ENCODE measurements around the gene DPAGT1. TPM values are rescaled to one million over a fixed set of nuclear protein-coding genes. Genes with fewer than 3 reads are reported as not detected.

Gene DPAGT1
- total and polyA plus RNA-seq, 2 of the 8 experiments (the other 6 are each of a cell fraction or from before 2014, with no cell fraction given) = 59.8 to 236 TPM

GRCh38 chr11:119061256-119061655 lies 40.4 kb downstream of the DPAGT1 start:
- H3K79me1 ChIP-seq (ENCODE audit: low read depth, low read length) = no peaks in the 10 kb centered on the region
- no peaks in the 10 kb centered on the region for H3K27me3 ChIP-seq (replicated peaks in 1 of 4; ENCODE audit: control insufficient read depth in 3 of 4, extremely low read depth in 1 of 4, insufficient read depth in 3 of 4, low read length in 3 of 4)
- H3K4me3 ChIP-seq (ENCODE audit: extremely low read depth in 1 of 4, insufficient read depth in 2 of 4, low read depth in 3 of 4, low read length in 4 of 4) = no peak overlapping the region
- H2AK5ac ChIP-seq (ENCODE audit: low read depth, low read length) = no peak overlapping the region
- no peak overlapping the region for H3K27ac ChIP-seq (ENCODE audit: low read depth, low read length)
- no peak overlapping the region for H2BK20ac ChIP-seq (ENCODE audit: low read length)
- no peak overlapping the region for H2AFZ ChIP-seq (ENCODE audit: low read length)
- ChIA-PET CTCF (ENCODE audit: partially characterized antibody) (interaction anchor here (0.6 to 1.4 kb wide), 5 partner anchors 9 to 136 kb away, joined by 3 to 4 read pairs (median 3); no protein-coding TSS in a partner anchor), POLR2A (ENCODE audit: partially characterized antibody) (interaction anchor here (1.2 to 2.2 kb wide), 4 partner anchors 20 to 279 kb away, joined by 3 to 7 read pairs (median 4); partner anchors contain the start of genes HMBS, RPS25 and TRAPPC4)
- DNase-seq (ENCODE audit: low read depth in 1 of 2, low spot score in 2 of 2) (no peak), FAIRE-seq (no peak)
- H3K79me2 ChIP-seq (ENCODE audit: control insufficient read depth in 1 of 2, insufficient read depth in 2 of 2, low read length in 2 of 2) = peaks cover 0 to 2% of the 10 kb centered on the region in 2 experiments; a peak in 2 of 4 replicates
- H2BK5ac ChIP-seq (ENCODE audit: low read depth, low read length) = no peak overlapping the region
- WGBS, 2 experiments (ENCODE audit: extremely low coverage in 1 of 2, insufficient coverage in 1 of 2, insufficient read length in 1 of 2, insufficient replicate concordance in 2 of 2, low coverage in 1 of 2, low lambda C conversion rate in 2 of 2, missing lambda C conversion rate in 1 of 2) = 78% methylated on average over 1 of the region's 3 CpGs; no CpG with 5 or more reads in 1 of the 2 experiments
- no peak overlapping the region for H2BK120ac ChIP-seq (replicated peaks; ENCODE audit: low read depth, low read length)
- no peak overlapping the region for H3K14ac ChIP-seq (ENCODE audit: insufficient read length)
- H2BK12ac ChIP-seq (ENCODE audit: low read depth, low read length) = no peak overlapping the region
- H3K18ac ChIP-seq (ENCODE audit: extremely low read depth, low read length) = no peak overlapping the region
- no peak overlapping the region for H3K23ac ChIP-seq (ENCODE audit: insufficient read length)
- H4K91ac ChIP-seq (replicated peaks; ENCODE audit: insufficient read length, low read length) = no peak overlapping the region
- H3K4me2 ChIP-seq (ENCODE audit: insufficient read depth in 1 of 2, low read depth in 2 of 2, low read length in 2 of 2) = no peak overlapping the region
- H3K9me3 ChIP-seq (ENCODE audit: insufficient read depth in 2 of 2, low read depth in 1 of 2, low read length in 1 of 2) = no peaks in the 10 kb centered on the region; a peak in 1 of 4 replicates
- H4K8ac ChIP-seq (ENCODE audit: extremely low read depth, insufficient read depth, low read length) = no peak overlapping the region
- H4K20me1 ChIP-seq (replicated peaks in 1 of 2; ENCODE audit: control insufficient read depth in 1 of 2, insufficient read depth in 2 of 2, low read length in 2 of 2) = peaks cover 0 to 1% of the 10 kb centered on the region in 2 experiments
- no peak overlapping the region for H2BK15ac ChIP-seq (ENCODE audit: low read length)
- H3K36me3 ChIP-seq (ENCODE audit: control insufficient read depth in 2 of 4, insufficient read depth in 4 of 4, low read length in 3 of 4) = no peaks in the 10 kb centered on the region
- no peak overlapping the region for H4K5ac ChIP-seq (ENCODE audit: insufficient read length, low read depth, low read length)
- no peak overlapping the region for H3K9ac ChIP-seq (replicated peaks in 1 of 4; ENCODE audit: extremely low read depth in 1 of 4, low read depth in 3 of 4, low read length in 3 of 4)
- peaks cover under 1% of the 10 kb centered on the region; the same call in 1 of the 2 replicates for H3K23me2 ChIP-seq (ENCODE audit: low read depth, low read length)
- no peak overlapping the region for H3K4ac ChIP-seq (replicated peaks; ENCODE audit: insufficient read length, low read depth, low read length)
- H3K4me1 ChIP-seq (replicated peaks in 1 of 4; ENCODE audit: control insufficient read depth in 3 of 4, insufficient read depth in 4 of 4, low read length in 3 of 4) = peaks cover 0 to 3% (median under 1%) of the 10 kb centered on the region in 4 experiments; a peak in 3 of 7 replicates
- no peak overlapping the region for H3K56ac ChIP-seq (replicated peaks; ENCODE audit: insufficient read length, low read depth, low read length)
- TF ChIP-seq CBX8 (IDR thresholded peaks at IDR 0.05; ENCODE audit: borderline replicate concordance, low read depth, low read length) = no peak
- no peak for TF ChIP-seq RAD21 (IDR thresholded peaks at IDR 0.05 in 1 of 2, conservative IDR thresholded peaks at IDR 0.05 in 1 of 2; ENCODE audit: low read depth in 2 of 2, low read length in 2 of 2)
- TF ChIP-seq ZNF274 (IDR thresholded peaks at IDR 0.05; ENCODE audit: borderline replicate concordance, extremely low read depth, low read length) = no peak
- TF ChIP-seq TEAD4 (IDR thresholded peaks at IDR 0.05; ENCODE audit: low read depth, low read length) = no peak
- TF ChIP-seq EZH2 (IDR thresholded peaks at IDR 0.05; ENCODE audit: low read depth, low read length, severe bottlenecking) = no peak
- no peak for TF ChIP-seq YY1 (IDR thresholded peaks at IDR 0.05; ENCODE audit: low read depth, low read length)
- TF ChIP-seq EP300 (IDR thresholded peaks at IDR 0.05; ENCODE audit: borderline replicate concordance in 1 of 2, low read depth in 2 of 2, low read length in 2 of 2) = no peak
- TF ChIP-seq GTF2F1 (IDR thresholded peaks at IDR 0.05; ENCODE audit: borderline replicate concordance, low read depth, low read length) = no peak
- no peak for TF ChIP-seq MAX (IDR thresholded peaks at IDR 0.05)
- TF ChIP-seq SRF (IDR thresholded peaks at IDR 0.05; ENCODE audit: low read depth, low read length) = no peak
- TF ChIP-seq PHF8 (conservative IDR thresholded peaks at IDR 0.05; ENCODE audit: low read depth, low read length) = no peak
- TF ChIP-seq JUN (IDR thresholded peaks at IDR 0.05; ENCODE audit: low read depth, low read length) = no peak
- no peak for TF ChIP-seq BCL11A (IDR thresholded peaks at IDR 0.05; ENCODE audit: low read depth in 2 of 2, low read length in 2 of 2)
